HEK293 (cell line): ENCODE results near the gene MT1F.
"Not testable (repeated sequence)": the region's sequence is repeated elsewhere in the genome, so short reads cannot be mapped to it uniquely, and the experiment has no call there.

ENCODE experiments used
- KLF10 ChIP-seq: fragments of 450-650 bp; IDR thresholded peaks from 2 replicates; pipeline ENCODE4 v1.5.1; 2018; ENCODE audit warnings: missing biosample characterization, mild to moderate bottlenecking, missing genetic modification characterization
- OSR2 ChIP-seq: fragments of 450-650 bp; formaldehyde crosslinking; IDR thresholded peaks from 2 replicates; pipeline ENCODE4 v1.5.1; 2016; ENCODE audit warnings: missing biosample characterization, missing genetic modification characterization
- TCF7L2 ChIP-seq: IDR thresholded peaks from 2 replicates; pipeline ENCODE4 v1.6.1; 2011; ENCODE audit warnings: low read depth, mild to moderate bottlenecking, inconsistent platforms, low read length, moderate library complexity, borderline replicate concordance
- ZNF558 ChIP-seq: fragments of 450-650 bp; formaldehyde crosslinking; IDR thresholded peaks from 2 replicates; pipeline ENCODE4 v1.5.1; 2016; ENCODE audit warnings: missing biosample characterization, missing genetic modification characterization
- ZNF777 ChIP-seq: fragments of 450-650 bp; formaldehyde crosslinking; IDR thresholded peaks from 2 replicates; pipeline ENCODE4 v1.5.1; 2017; ENCODE audit warnings: missing biosample characterization, missing genetic modification characterization, borderline replicate concordance
- ZNF837 ChIP-seq: fragments of 450-650 bp; formaldehyde crosslinking; IDR thresholded peaks from 2 replicates; pipeline ENCODE4 v1.5.1; 2016; ENCODE audit warnings: missing biosample characterization, missing genetic modification characterization
- ZSCAN30 ChIP-seq: fragments of 450-650 bp; IDR thresholded peaks from 2 replicates; pipeline ENCODE4 v1.5.1; 2018; ENCODE audit warnings: missing biosample characterization, mild to moderate bottlenecking, missing genetic modification characterization, moderate library complexity
- TF ChIP-seq, protein P1 (sequence below): fragments of 450-650 bp; formaldehyde crosslinking; IDR thresholded peaks from 2 replicates; pipeline ENCODE4 v1.5.1; 2016; ENCODE audit warnings: missing biosample characterization, missing genetic modification characterization
- TF ChIP-seq, protein P2 (sequence below): fragments of 450-650 bp; formaldehyde crosslinking; IDR thresholded peaks from 2 replicates; pipeline ENCODE4 v1.5.1; 2016; ENCODE audit warnings: missing biosample characterization, missing genetic modification characterization
- TF ChIP-seq, protein P3 (sequence below): fragments of 450-650 bp; formaldehyde crosslinking; IDR thresholded peaks from 2 replicates; pipeline ENCODE4 v1.5.1; 2016; ENCODE audit warnings: missing biosample characterization, missing genetic modification characterization

DNA sequence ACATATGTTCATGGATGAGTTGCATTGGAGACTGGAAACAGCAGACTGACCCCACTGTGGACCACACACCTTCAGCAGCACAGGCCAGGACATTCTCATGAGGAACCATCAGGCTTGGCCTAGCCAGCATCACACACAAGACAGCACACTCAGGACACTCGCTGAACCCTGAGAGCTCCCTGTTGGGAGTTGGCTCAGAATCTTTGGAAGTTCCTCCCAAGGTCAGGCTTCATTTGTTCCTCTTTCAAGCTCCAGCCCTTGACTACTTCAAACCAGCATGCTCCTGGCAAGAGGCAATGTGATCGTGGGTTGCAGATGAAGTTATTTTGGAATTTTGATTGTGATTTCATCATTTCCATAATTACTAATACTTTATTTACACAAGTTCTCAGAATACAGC lies 13.9 kb downstream of the MT1F start:
- not testable (repeated sequence) for TF ChIP-seq KLF10 (tag by site-specific recombination); ZNF837 (tag by site-specific recombination); TCF7L2; OSR2; ZNF558 (tag by site-specific recombination); ZNF777 (tag by site-specific recombination); ZSCAN30 (tag by site-specific recombination)
- TF ChIP-seq, protein P1, sequence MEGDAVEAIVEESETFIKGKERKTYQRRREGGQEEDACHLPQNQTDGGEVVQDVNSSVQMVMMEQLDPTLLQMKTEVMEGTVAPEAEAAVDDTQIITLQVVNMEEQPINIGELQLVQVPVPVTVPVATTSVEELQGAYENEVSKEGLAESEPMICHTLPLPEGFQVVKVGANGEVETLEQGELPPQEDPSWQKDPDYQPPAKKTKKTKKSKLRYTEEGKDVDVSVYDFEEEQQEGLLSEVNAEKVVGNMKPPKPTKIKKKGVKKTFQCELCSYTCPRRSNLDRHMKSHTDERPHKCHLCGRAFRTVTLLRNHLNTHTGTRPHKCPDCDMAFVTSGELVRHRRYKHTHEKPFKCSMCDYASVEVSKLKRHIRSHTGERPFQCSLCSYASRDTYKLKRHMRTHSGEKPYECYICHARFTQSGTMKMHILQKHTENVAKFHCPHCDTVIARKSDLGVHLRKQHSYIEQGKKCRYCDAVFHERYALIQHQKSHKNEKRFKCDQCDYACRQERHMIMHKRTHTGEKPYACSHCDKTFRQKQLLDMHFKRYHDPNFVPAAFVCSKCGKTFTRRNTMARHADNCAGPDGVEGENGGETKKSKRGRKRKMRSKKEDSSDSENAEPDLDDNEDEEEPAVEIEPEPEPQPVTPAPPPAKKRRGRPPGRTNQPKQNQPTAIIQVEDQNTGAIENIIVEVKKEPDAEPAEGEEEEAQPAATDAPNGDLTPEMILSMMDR (tag by site-specific recombination), result not testable (repeated sequence)
- TF ChIP-seq, protein P2, sequence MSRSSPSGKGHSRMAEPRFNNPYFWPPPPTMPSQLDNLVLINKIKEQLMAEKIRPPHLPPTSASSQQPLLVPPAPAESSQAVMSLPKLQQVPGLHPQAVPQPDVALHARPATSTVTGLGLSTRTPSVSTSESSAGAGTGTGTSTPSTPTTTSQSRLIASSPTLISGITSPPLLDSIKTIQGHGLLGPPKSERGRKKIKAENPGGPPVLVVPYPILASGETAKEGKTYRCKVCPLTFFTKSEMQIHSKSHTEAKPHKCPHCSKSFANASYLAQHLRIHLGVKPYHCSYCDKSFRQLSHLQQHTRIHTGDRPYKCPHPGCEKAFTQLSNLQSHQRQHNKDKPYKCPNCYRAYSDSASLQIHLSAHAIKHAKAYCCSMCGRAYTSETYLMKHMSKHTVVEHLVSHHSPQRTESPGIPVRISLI, result not testable (repeated sequence)
- TF ChIP-seq, protein P3, sequence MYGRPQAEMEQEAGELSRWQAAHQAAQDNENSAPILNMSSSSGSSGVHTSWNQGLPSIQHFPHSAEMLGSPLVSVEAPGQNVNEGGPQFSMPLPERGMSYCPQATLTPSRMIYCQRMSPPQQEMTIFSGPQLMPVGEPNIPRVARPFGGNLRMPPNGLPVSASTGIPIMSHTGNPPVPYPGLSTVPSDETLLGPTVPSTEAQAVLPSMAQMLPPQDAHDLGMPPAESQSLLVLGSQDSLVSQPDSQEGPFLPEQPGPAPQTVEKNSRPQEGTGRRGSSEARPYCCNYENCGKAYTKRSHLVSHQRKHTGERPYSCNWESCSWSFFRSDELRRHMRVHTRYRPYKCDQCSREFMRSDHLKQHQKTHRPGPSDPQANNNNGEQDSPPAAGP (tag by site-specific recombination), result not testable (repeated sequence)
